Keratinocyte (primary cell): ENCODE results near the gene CFL1.

Experiments used
- CTCF ChIP-seq, 3 experiments: IDR thresholded peaks in 1 of 3; conservative IDR thresholded peaks in 1 of 3; optimal IDR thresholded peaks in 1 of 3; 2 replicates in 2 of 3; 3 replicates in 1 of 3; pipeline versions ENCODE3 to v1.5.1; 2011; ENCODE audit warnings: low read length in 3 of 3, mild to moderate bottlenecking in 3 of 3, moderate library complexity in 2 of 3, control low read depth in 1 of 3, inconsistent platforms in 1 of 3; ENCODE audit not compliant: insufficient read depth in 2 of 3; ENCODE audit errors: extremely low read depth in 1 of 3
- EZH2 ChIP-seq: IDR thresholded peaks from one replicate; pipeline ENCODE4 v1.6.1; 2012; ENCODE audit warnings: inconsistent platforms, mild to moderate bottlenecking, low read length, moderate library complexity

GRCh38 chr11:65857500-65857852 lies 504 bp downstream of the CFL1 start:
- TF ChIP-seq CTCF (optimal IDR thresholded peaks at IDR 0.05 in 1 of 3, IDR thresholded peaks at IDR 0.05 in 1 of 3, conservative IDR thresholded peaks at IDR 0.05 in 1 of 3; ENCODE audit: extremely low read depth in 1 of 3, insufficient read depth in 2 of 3, low read length in 3 of 3) (no peak), EZH2 (no peak)
